A673 (cell line): Measurements from ENCODE around the gene ST7L. TPM values are rescaled to one million over a fixed set of nuclear protein-coding genes. Genes with fewer than 3 reads are reported as not detected.

ENCODE experiments used
- BruUV-seq: library from RNA; stranded (reverse); fragments of 400-500 nt; replicated peaks from 2 replicates; lab custom pipeline; 2021; lab: Mats Ljungman, UMichigan
- CTCF ChIA-PET: fragments of 300-600 bp; sonication (Branson Sonifier 250); formaldehyde crosslinking; loops from one replicate; lab custom pipeline; 2022; ENCODE audit warnings: antibody characterized with exemption; lab: Charles Lee
- POLR2A ChIA-PET: fragments of 300-600 bp; sonication (Branson Sonifier 250); formaldehyde crosslinking; loops from one replicate; lab custom pipeline; 2022; ENCODE audit warnings: antibody characterized with exemption; ENCODE audit not compliant: low non-redundant PET; lab: Charles Lee
- DNase-seq: peaks from one replicate; pipeline ENCODE4 v3.0.0-alpha.2; 2015; ENCODE audit warnings: low spot score
- H3K27ac ChIP-seq: fragments of 200-600 bp; sonication (generic); 2 replicates; pipeline ENCODE4 v1.5.1; 2016; ENCODE audit warnings: mixed run types, low read depth, mild to moderate bottlenecking, mixed read lengths, antibody characterized with exemption, low read length; ENCODE audit not compliant: poor library complexity, severe bottlenecking
- H3K27me3 ChIP-seq: fragments of 200-600 bp; sonication (generic); replicated peaks from 2 replicates; pipeline ENCODE4 v1.6.1; 2017; ENCODE audit warnings: mixed run types, low read depth, mild to moderate bottlenecking, mixed read lengths, antibody characterized with exemption, low read length; ENCODE audit not compliant: insufficient read depth, poor library complexity
- H3K36me3 ChIP-seq: fragments of 200-600 bp; sonication (generic); 2 replicates; pipeline ENCODE4 v1.6.1; 2016; ENCODE audit warnings: mixed run types, mild to moderate bottlenecking, mixed read lengths, antibody characterized with exemption, low read length; ENCODE audit not compliant: insufficient read depth, poor library complexity, severe bottlenecking
- H3K4me1 ChIP-seq: fragments of 200-600 bp; sonication (generic); 2 replicates; pipeline ENCODE4 v1.6.1; 2017; ENCODE audit warnings: mixed run types, mild to moderate bottlenecking, mixed read lengths, antibody characterized with exemption, low read length; ENCODE audit not compliant: insufficient read depth, poor library complexity, severe bottlenecking
- H3K4me3 ChIP-seq: fragments of 200-600 bp; sonication (generic); 2 replicates; pipeline ENCODE4 v1.5.1; 2016; ENCODE audit warnings: low read depth, mixed run types, mild to moderate bottlenecking, mixed read lengths, low read length; ENCODE audit not compliant: poor library complexity, severe bottlenecking
- H3K9me3 ChIP-seq: fragments of 200-600 bp; sonication (generic); 2 replicates; pipeline ENCODE4 v1.6.1; 2016; ENCODE audit warnings: mixed run types, low read depth, mild to moderate bottlenecking, mixed read lengths, antibody characterized with exemption, low read length; ENCODE audit not compliant: poor library complexity, severe bottlenecking
- EZH2 ChIP-seq: fragments of 200-600 bp; sonication (generic); IDR thresholded peaks from 2 replicates; pipeline ENCODE4 v1.6.1; 2017; ENCODE audit warnings: borderline replicate concordance, low read depth, mild to moderate bottlenecking, mixed read lengths, antibody characterized with exemption, low read length; ENCODE audit not compliant: poor library complexity, severe bottlenecking
- intact Hi-C: fragments of 100-400 bp; cut with micrococcal nuclease; formaldehyde crosslinking; loops from one replicate; pipeline ENCODE4 v1.10.0; 2022; ENCODE audit not compliant: unreplicated experiment
- total RNA-seq: library from RNA; stranded (reverse); gene quantifications from 2 replicates; pipeline ENCODE4 v1.2.3, GENCODE V29; 2021
- TF ChIP-seq, protein P1 (sequence below): fragments of 300-800, 200-600 bp; sonication (generic); conservative IDR thresholded peaks from 2 replicates; pipeline ENCODE4 v1.5.1; 2017; ENCODE audit warnings: low read depth, mild to moderate bottlenecking, antibody characterized with exemption, low read length, moderate library complexity, mixed read lengths

The ST7L gene
- total RNA-seq, 1 experiment from 2014 or later: 29.6 TPM

DNA sequence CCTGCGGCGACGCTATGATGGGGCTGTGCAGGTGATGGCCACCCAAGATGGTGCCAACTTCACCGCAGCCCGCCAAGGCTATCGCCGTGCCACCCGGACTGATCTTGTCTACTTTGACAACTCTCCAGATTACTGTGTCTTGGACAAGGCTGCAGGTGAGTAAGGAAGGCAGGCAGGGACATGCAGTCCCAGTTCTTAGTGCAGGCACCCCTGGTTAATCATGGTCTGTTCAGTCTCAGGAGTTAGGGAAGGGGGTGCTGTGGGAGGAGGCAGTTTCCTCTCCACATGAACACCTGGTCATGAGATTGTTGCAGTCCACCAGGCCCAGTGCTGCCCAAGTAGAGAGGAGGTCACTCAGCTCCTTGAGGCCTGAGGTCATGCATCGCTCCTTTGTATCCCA lies 101.7 kb downstream of the ST7L start:
- no peak overlapping the region for H3K27ac ChIP-seq
- POLR2A ChIA-PET: no interaction called here
- BruUV-seq: no TSS peak
- no peak overlapping the region for H3K4me3 ChIP-seq
- TF ChIP-seq, protein P1, sequence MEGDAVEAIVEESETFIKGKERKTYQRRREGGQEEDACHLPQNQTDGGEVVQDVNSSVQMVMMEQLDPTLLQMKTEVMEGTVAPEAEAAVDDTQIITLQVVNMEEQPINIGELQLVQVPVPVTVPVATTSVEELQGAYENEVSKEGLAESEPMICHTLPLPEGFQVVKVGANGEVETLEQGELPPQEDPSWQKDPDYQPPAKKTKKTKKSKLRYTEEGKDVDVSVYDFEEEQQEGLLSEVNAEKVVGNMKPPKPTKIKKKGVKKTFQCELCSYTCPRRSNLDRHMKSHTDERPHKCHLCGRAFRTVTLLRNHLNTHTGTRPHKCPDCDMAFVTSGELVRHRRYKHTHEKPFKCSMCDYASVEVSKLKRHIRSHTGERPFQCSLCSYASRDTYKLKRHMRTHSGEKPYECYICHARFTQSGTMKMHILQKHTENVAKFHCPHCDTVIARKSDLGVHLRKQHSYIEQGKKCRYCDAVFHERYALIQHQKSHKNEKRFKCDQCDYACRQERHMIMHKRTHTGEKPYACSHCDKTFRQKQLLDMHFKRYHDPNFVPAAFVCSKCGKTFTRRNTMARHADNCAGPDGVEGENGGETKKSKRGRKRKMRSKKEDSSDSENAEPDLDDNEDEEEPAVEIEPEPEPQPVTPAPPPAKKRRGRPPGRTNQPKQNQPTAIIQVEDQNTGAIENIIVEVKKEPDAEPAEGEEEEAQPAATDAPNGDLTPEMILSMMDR: no peak
- TF ChIP-seq EZH2: no peak
- no peaks in the 10 kb centered on the region for H3K27me3 ChIP-seq
- CTCF ChIA-PET: no interaction called here
- no peak for DNase-seq
- H3K9me3 ChIP-seq: no peaks in the 10 kb centered on the region
- H3K36me3 ChIP-seq: no peaks in the 10 kb centered on the region
- intact Hi-C loops: no loop called here
- no peaks in the 10 kb centered on the region for H3K4me1 ChIP-seq

DNA sequence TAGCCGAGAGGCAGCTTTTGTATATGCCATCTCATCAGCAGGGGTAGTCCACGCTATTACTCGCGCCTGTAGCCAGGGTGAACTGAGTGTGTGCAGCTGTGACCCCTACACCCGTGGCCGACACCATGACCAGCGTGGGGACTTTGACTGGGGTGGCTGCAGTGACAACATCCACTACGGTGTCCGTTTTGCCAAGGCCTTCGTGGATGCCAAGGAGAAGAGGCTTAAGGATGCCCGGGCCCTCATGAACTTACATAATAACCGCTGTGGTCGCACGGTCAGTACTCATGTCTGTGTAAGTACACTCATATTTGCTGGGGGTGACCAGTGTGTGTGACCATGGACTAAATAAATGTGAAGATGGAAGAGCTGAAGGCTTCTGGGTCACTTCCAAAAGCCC lies 102.8 kb downstream of the ST7L start:
- no peaks in the 10 kb centered on the region for H3K9me3 ChIP-seq
- ChIA-PET POLR2A (no interaction called here), CTCF (no interaction called here)
- H3K27ac ChIP-seq: no peak overlapping the region
- H3K4me3 ChIP-seq: no peak overlapping the region
- no peak for DNase-seq
- H3K36me3 ChIP-seq: no peaks in the 10 kb centered on the region
- no TSS peak for BruUV-seq
- H3K27me3 ChIP-seq: no peaks in the 10 kb centered on the region
- TF ChIP-seq EZH2: no peak
- TF ChIP-seq, protein P1: no peak
- intact Hi-C loops: no loop called here
- no peaks in the 10 kb centered on the region for H3K4me1 ChIP-seq

DNA sequence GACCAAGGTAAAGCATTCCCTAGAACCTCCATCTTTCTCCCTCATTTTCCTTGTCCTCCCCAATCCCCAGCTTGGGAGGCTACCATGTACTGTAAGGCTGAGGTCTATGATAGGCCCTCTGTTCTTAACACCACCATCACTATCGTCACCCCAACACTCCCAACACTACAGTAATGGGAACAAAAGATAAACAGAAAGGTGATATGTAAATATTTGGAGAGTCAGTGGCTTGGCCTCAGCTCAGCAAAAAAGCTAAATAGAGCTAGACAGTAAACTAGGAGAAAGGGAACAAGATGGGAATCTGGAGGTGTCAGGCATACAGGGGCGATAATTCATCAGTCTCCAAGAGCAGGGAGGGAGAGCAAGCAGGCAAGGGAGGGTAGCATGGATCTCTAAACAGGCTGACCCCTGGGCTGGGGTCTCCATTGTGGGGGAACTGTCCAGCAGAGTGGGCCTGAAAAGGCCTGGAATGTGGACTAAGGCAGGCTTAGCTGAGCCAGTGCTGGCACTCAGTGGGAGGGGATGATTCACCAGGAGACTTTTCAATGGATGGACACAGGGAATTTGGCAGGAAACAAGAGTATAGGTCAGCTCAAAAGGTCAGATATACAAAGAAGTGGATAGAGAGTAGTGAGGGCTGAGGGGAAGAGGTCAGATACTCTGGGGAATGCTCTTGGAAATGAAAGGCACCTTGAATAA lies 103.5 kb downstream of the ST7L start:
- Histone ChIP-seq H3K36me3 (no peaks in the 10 kb centered on the region), H3K9me3 (no peaks in the 10 kb centered on the region), H3K27me3 (no peaks in the 10 kb centered on the region), H3K27ac (no peak overlapping the region), H3K4me1 (no peaks in the 10 kb centered on the region), H3K4me3 (no peak overlapping the region)
- intact Hi-C loops: no loop called here
- no peak for DNase-seq
- ChIA-PET CTCF (no interaction called here), POLR2A (interaction anchor here (0.7 kb wide), 1 partner anchor 1493 kb away, joined by 4 read pairs; no protein-coding TSS in a partner anchor)
- no peak for TF ChIP-seq EZH2
- TF ChIP-seq, protein P1: no peak
- no TSS peak for BruUV-seq
